ENCODE measurements around the gene SMYD3.

The SMYD3 gene

DNA sequence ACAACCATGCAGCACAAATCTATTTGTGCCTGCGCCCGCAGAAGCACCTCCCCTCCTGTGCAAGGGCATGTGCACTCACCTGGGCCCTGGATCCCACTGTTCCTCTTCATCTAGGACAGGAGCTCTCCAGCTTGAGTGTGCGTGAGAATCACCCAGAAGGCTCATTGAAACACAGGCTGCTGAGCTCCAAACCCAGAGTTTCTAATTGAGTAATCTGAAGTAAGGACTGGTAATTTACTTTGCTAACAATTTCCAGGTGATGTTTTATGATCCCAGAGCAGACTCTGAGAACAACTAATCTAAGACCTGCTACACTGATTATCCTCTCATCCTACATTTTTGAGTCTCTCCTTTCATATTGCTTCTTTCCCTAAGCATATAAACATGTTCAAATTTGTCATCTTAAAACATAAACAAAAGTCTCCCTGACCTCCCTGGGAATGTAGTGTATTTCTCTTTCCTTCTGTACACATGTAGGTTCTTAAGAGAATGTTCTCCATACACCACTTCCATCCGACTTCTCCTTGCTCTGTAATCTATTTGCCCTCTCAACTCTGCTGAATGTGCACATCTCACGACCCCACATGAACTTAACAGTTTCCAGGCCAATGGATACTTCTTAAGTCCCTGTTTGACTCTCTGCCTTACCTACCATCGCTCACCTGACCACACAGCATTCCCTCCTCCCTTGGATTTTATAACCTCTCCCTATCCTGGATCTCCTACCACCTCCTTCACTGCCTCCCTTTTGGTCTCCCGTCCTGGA is 522.5 kb downstream of the SMYD3 start:
- Histone ChIP-seq H3K4me1 (no peaks in the 10 kb centered on the region), H3K4me3 (ENCODE audit: low read depth, low read length) (no peak overlapping the region), H2AFZ (no peak overlapping the region), H3K4me2 (ENCODE audit: low read length) (no peak overlapping the region), H3K27ac (no peak overlapping the region), H3K27me3 (ENCODE audit: control insufficient read depth, insufficient read depth, low read length) (no peaks in the 10 kb centered on the region), H3K79me2 (no peaks in the 10 kb centered on the region), H3K9ac (no peak overlapping the region), H3K9me3 (ENCODE audit: control insufficient read depth, low read length) (no peaks in the 10 kb centered on the region), H3K36me3 (ENCODE audit: control insufficient read depth, insufficient read depth, low read length) (no peaks in the 10 kb centered on the region)
- TF ChIP-seq, protein P1, sequence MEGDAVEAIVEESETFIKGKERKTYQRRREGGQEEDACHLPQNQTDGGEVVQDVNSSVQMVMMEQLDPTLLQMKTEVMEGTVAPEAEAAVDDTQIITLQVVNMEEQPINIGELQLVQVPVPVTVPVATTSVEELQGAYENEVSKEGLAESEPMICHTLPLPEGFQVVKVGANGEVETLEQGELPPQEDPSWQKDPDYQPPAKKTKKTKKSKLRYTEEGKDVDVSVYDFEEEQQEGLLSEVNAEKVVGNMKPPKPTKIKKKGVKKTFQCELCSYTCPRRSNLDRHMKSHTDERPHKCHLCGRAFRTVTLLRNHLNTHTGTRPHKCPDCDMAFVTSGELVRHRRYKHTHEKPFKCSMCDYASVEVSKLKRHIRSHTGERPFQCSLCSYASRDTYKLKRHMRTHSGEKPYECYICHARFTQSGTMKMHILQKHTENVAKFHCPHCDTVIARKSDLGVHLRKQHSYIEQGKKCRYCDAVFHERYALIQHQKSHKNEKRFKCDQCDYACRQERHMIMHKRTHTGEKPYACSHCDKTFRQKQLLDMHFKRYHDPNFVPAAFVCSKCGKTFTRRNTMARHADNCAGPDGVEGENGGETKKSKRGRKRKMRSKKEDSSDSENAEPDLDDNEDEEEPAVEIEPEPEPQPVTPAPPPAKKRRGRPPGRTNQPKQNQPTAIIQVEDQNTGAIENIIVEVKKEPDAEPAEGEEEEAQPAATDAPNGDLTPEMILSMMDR (IDR thresholded peaks at IDR 0.05) = no peak

DNA sequence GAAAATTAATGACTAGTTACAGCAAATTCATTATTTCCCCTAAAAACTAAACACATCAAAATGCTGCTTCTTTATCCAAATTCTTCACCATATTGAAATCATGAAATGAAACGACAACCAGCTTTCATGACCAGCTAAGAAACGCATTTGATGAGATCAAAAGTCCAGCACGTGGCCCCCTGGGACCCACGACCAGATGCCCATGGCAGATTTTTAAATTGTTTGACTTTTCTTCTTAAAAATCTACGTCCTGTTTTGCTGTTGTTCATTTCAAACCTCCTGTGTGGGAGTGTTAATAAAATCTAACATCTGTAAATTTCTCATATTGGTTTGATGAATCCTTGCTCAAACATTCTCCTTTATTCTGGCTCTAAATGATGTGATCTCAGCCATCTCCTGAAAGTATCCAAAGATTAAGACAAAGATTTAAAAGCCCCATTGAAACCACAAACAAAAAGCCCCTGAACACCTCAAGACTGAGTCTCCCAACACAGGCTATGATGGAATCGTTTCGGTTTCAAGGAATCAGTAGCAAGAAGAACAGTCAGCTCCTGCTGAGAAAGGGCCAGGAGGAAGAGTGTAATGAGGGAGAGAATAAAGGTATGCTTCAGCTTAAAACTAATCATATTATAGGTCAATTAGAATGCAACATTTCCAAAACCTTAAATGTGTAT is 523.6 kb downstream of the SMYD3 start:
- no peaks in the 10 kb centered on the region for H3K27me3 ChIP-seq (ENCODE audit: control insufficient read depth, insufficient read depth, low read length)
- no peak overlapping the region for H3K27ac ChIP-seq
- no peaks in the 10 kb centered on the region for H3K36me3 ChIP-seq (ENCODE audit: control insufficient read depth, insufficient read depth, low read length)
- no peak overlapping the region for H3K4me2 ChIP-seq (ENCODE audit: low read length)
- H3K4me3 ChIP-seq (ENCODE audit: low read depth, low read length) = no peak overlapping the region
- no peaks in the 10 kb centered on the region for H3K79me2 ChIP-seq
- H3K4me1 ChIP-seq = no peaks in the 10 kb centered on the region
- TF ChIP-seq, protein P1 (IDR thresholded peaks at IDR 0.05) = no peak
- no peaks in the 10 kb centered on the region for H3K9me3 ChIP-seq (ENCODE audit: control insufficient read depth, low read length)
- no peak overlapping the region for H2AFZ ChIP-seq
- H3K9ac ChIP-seq = no peak overlapping the region

DNA sequence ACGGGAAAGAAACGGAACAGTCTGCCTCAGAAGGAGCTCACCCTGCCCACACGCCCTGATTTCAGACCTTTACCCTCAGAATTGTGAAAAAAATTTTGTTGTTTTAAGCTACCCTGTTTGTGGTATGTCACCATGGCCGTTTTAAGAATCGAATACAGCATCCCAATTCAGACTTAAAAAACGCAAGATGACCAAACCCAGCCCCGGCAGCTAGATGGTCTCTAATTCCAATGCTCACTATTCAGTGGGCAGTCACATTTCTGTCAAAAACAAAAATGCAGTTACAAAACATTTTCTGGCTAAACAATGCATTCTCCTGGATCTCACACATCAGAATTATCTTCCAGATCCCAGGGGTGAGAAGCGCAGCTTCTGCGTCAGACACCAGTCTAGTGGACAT is 527.5 kb downstream of the SMYD3 start:
- no peaks in the 10 kb centered on the region for H3K79me2 ChIP-seq
- no peaks in the 10 kb centered on the region for H3K27me3 ChIP-seq (ENCODE audit: control insufficient read depth, insufficient read depth, low read length)
- no peak overlapping the region for H3K9ac ChIP-seq
- no peak overlapping the region for H3K4me3 ChIP-seq (ENCODE audit: low read depth, low read length)
- no peak overlapping the region for H3K27ac ChIP-seq
- H3K4me1 ChIP-seq = no peaks in the 10 kb centered on the region
- no peak overlapping the region for H3K4me2 ChIP-seq (ENCODE audit: low read length)
- no peaks in the 10 kb centered on the region for H3K36me3 ChIP-seq (ENCODE audit: control insufficient read depth, insufficient read depth, low read length)
- no peak overlapping the region for H2AFZ ChIP-seq
- TF ChIP-seq, protein P1 (IDR thresholded peaks at IDR 0.05) = no peak
- no peaks in the 10 kb centered on the region for H3K9me3 ChIP-seq (ENCODE audit: control insufficient read depth, low read length)

DNA sequence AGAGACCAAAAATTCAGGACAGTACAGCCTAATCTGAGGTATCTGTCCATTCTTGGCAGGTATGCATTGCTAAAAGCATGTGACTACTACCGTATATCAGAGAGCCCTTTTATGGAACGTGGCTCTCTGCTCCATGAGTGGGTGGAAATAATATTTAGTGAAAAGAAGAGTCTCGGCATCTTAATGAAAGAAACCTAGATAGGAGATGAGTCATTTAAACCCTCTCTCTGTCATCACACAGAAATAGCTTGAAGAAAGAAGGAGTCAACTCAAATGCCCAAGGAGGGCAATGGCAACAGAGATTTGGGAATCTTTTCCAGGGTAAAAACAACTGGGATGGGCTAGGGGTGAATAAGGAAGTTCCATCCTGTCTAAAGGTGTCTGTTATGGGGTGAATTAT is 528.2 kb downstream of the SMYD3 start:
- Histone ChIP-seq H3K9me3 (ENCODE audit: control insufficient read depth, low read length) (no peaks in the 10 kb centered on the region), H3K27me3 (ENCODE audit: control insufficient read depth, insufficient read depth, low read length) (no peaks in the 10 kb centered on the region), H3K4me1 (no peaks in the 10 kb centered on the region), H3K79me2 (no peaks in the 10 kb centered on the region), H3K4me3 (ENCODE audit: low read depth, low read length) (no peak overlapping the region), H3K4me2 (ENCODE audit: low read length) (no peak overlapping the region), H3K36me3 (ENCODE audit: control insufficient read depth, insufficient read depth, low read length) (no peaks in the 10 kb centered on the region), H2AFZ (no peak overlapping the region), H3K9ac (no peak overlapping the region), H3K27ac (no peak overlapping the region)
- TF ChIP-seq, protein P1 (IDR thresholded peaks at IDR 0.05) = no peak
